Loucy (cell line): Measurements from ENCODE around the gene AGTR1.

Source experiments
- H2AFZ ChIP-seq: fragments of 200-600 bp; sonication (generic); 2 replicates; pipeline ENCODE4 v1.6.0; 2016; ENCODE audit warnings: antibody characterized with exemption, mild to moderate bottlenecking, low read length, moderate library complexity
- H3F3A ChIP-seq: fragments of 200-600 bp; 2 replicates; pipeline ENCODE4 v1.6.0; 2016; ENCODE audit warnings: antibody characterized with exemption, low read depth, mild to moderate bottlenecking
- H3K27me3 ChIP-seq: fragments of 200-600 bp; sonication (generic); 2 replicates; pipeline ENCODE4 v1.6.1; 2014; ENCODE audit warnings: low read length, mild to moderate bottlenecking; ENCODE audit not compliant: insufficient read depth, poor library complexity, severe bottlenecking
- H3K36me3 ChIP-seq: fragments of 200-600 bp; sonication (generic); 2 replicates; pipeline ENCODE4 v1.6.1; 2016; ENCODE audit warnings: low read length; ENCODE audit not compliant: insufficient read depth
- H3K4me1 ChIP-seq: fragments of 200-600 bp; sonication (generic); 2 replicates; pipeline ENCODE4 v1.5.1; 2014; ENCODE audit warnings: low read length, mild to moderate bottlenecking; ENCODE audit not compliant: insufficient read depth, poor library complexity, severe bottlenecking
- H3K4me2 ChIP-seq: fragments of 200-600 bp; sonication (generic); 2 replicates; pipeline ENCODE4 v1.6.0; 2014; ENCODE audit warnings: antibody characterized with exemption, low read length, low read depth, mild to moderate bottlenecking; ENCODE audit not compliant: poor library complexity, severe bottlenecking
- H3K4me3 ChIP-seq: fragments of 200-600 bp; sonication (generic); 2 replicates; pipeline ENCODE4 v1.5.1; 2014; ENCODE audit warnings: low read length, mild to moderate bottlenecking, mixed read lengths; ENCODE audit not compliant: poor library complexity, severe bottlenecking
- H3K79me2 ChIP-seq: fragments of 200-600 bp; sonication (generic); 2 replicates; pipeline ENCODE4 v1.6.1; 2014; ENCODE audit warnings: low read length; ENCODE audit not compliant: insufficient read depth
- H3K9ac ChIP-seq: fragments of 200-600 bp; sonication (generic); 2 replicates; pipeline ENCODE4 v1.6.0; 2014; ENCODE audit warnings: mild to moderate bottlenecking, low read depth, low read length, moderate library complexity; ENCODE audit not compliant: poor library complexity, severe bottlenecking
- H3K9me2 ChIP-seq: fragments of 200-600 bp; sonication (generic); replicated peaks from 2 replicates; pipeline ENCODE4 v1.6.1; 2016; ENCODE audit warnings: low read depth, low read length, mixed read lengths
- H3K9me3 ChIP-seq: fragments of 200-600 bp; sonication (generic); 2 replicates; pipeline ENCODE4 v1.6.1; 2014; ENCODE audit warnings: mild to moderate bottlenecking, antibody characterized with exemption, low read length, low read depth; ENCODE audit not compliant: insufficient read depth
- H4K20me1 ChIP-seq: fragments of 200-600 bp; sonication (generic); 2 replicates; pipeline ENCODE4 v1.6.0; 2014; ENCODE audit warnings: antibody characterized with exemption, low read length, mild to moderate bottlenecking; ENCODE audit not compliant: insufficient read depth, poor library complexity, severe bottlenecking
- EZH2phosphoT487 ChIP-seq: fragments of 200-600 bp; IDR thresholded peaks from 2 replicates; pipeline ENCODE4 v1.6.1; 2018; ENCODE audit warnings: antibody characterized with exemption, mild to moderate bottlenecking, moderate library complexity, borderline replicate concordance
- TF ChIP-seq, protein P1 (sequence below): fragments of 200-600 bp; sonication (generic); conservative IDR thresholded peaks from 2 replicates; pipeline ENCODE4 v1.5.1; 2014; ENCODE audit warnings: mild to moderate bottlenecking, antibody characterized with exemption, low read length

Gene AGTR1

DNA sequence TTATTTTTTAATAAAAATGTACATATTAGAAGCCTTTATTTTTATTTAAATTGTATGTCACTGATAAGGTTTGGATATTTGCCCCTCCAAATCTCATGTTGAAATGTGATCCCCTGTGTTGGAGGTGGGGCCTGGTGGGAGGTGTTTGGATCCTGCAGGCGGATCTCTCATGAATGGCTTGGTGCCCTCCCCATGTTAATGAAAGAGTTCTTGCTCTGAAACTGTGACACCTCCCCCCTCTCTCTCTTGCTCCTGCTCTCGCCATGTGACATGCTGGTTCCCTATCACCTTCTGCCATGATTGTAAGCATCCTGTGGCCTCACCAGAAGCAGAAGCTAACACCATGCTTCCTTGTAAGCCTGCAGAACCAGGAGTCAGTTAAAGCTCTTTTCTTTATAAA, 13.0 kb downstream of the AGTR1 start:
- peaks cover 3% of the 10 kb centered on the region; the same call in 1 of the 2 replicates for H3F3A ChIP-seq
- no peaks in the 10 kb centered on the region for H3K9me3 ChIP-seq
- no peaks in the 10 kb centered on the region for H3K9me2 ChIP-seq
- no peak for TF ChIP-seq EZH2phosphoT487
- TF ChIP-seq, protein P1, sequence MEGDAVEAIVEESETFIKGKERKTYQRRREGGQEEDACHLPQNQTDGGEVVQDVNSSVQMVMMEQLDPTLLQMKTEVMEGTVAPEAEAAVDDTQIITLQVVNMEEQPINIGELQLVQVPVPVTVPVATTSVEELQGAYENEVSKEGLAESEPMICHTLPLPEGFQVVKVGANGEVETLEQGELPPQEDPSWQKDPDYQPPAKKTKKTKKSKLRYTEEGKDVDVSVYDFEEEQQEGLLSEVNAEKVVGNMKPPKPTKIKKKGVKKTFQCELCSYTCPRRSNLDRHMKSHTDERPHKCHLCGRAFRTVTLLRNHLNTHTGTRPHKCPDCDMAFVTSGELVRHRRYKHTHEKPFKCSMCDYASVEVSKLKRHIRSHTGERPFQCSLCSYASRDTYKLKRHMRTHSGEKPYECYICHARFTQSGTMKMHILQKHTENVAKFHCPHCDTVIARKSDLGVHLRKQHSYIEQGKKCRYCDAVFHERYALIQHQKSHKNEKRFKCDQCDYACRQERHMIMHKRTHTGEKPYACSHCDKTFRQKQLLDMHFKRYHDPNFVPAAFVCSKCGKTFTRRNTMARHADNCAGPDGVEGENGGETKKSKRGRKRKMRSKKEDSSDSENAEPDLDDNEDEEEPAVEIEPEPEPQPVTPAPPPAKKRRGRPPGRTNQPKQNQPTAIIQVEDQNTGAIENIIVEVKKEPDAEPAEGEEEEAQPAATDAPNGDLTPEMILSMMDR, result no peak
- no peak overlapping the region for H3K4me3 ChIP-seq
- H2AFZ ChIP-seq, result no peak overlapping the region
- no peak overlapping the region for H3K9ac ChIP-seq
- no peak overlapping the region for H3K4me2 ChIP-seq
- H3K79me2 ChIP-seq, result no peaks in the 10 kb centered on the region
- H4K20me1 ChIP-seq, result no peaks in the 10 kb centered on the region
- no peaks in the 10 kb centered on the region for H3K27me3 ChIP-seq
- no peaks in the 10 kb centered on the region for H3K36me3 ChIP-seq
- peaks cover 24% of the 10 kb centered on the region for H3K4me1 ChIP-seq

- no peaks in the 10 kb centered on the region for H3K9me2 ChIP-seq
- peaks cover 3% of the 10 kb centered on the region; the same call in 1 of the 2 replicates for H3F3A ChIP-seq
- H3K27me3 ChIP-seq, result no peaks in the 10 kb centered on the region
- H3K4me2 ChIP-seq, result no peak overlapping the region
- no peaks in the 10 kb centered on the region for H3K79me2 ChIP-seq
- H3K36me3 ChIP-seq, result no peaks in the 10 kb centered on the region
- peak overlapping the region; percentile 51; the same call in 1 of the 2 replicates for H2AFZ ChIP-seq
- H3K4me1 ChIP-seq, result peaks cover 32% of the 10 kb centered on the region
- H3K4me3 ChIP-seq, result no peak overlapping the region
- H4K20me1 ChIP-seq, result no peaks in the 10 kb centered on the region
- TF ChIP-seq, protein P1, result no peak
- no peak for TF ChIP-seq EZH2phosphoT487
- H3K9ac ChIP-seq, result no peak overlapping the region
- no peaks in the 10 kb centered on the region for H3K9me3 ChIP-seq
These were observed 14.4 kb downstream of the AGTR1 start for GRCh38 chr3:148711981-148712666.

- no peak for TF ChIP-seq EZH2phosphoT487
- TF ChIP-seq, protein P1, result no peak
- H3K79me2 ChIP-seq, result no peaks in the 10 kb centered on the region
- no peaks in the 10 kb centered on the region for H3F3A ChIP-seq
These were observed 16.8 kb downstream of the AGTR1 start for GRCh38 chr3:148714521-148714920.

More at GRCh38 chr3:148714521-148714920, 16.8 kb downstream of the AGTR1 start:
- Histone ChIP-seq H3K9me2 (no peaks in the 10 kb centered on the region), H3K27me3 (no peaks in the 10 kb centered on the region), H3K4me3 (no peak overlapping the region), H3K4me1 (peaks cover 16% of the 10 kb centered on the region), H3K4me2 (no peak overlapping the region), H4K20me1 (no peaks in the 10 kb centered on the region), H3K36me3 (no peaks in the 10 kb centered on the region), H3K9me3 (no peaks in the 10 kb centered on the region), H2AFZ (no peak overlapping the region), H3K9ac (no peak overlapping the region)
